SJCRH30 (cell line): ENCODE results near the gene IGF2BP3. TPM values are rescaled to one million over a fixed set of nuclear protein-coding genes. Genes with fewer than 3 reads are reported as not detected.
"Not testable (repeated sequence)": the region's sequence is repeated elsewhere in the genome, so short reads cannot be mapped to it uniquely, and the experiment has no call there.

Experiments used
- DNase-seq, 2 experiments: peaks; one replicate each; pipeline ENCODE4 v3.0.0-alpha.2; 2015 to 2020
- H3K27ac ChIP-seq: fragments of 250-450 bp; sonication (Bioruptor Pico); 2 replicates; pipeline ENCODE4 v1.5.1; 2020; ENCODE audit warnings: mild to moderate bottlenecking, moderate library complexity
- H3K27me3 ChIP-seq: fragments of 250-450 bp; sonication (Bioruptor Pico); 2 replicates; pipeline ENCODE4 v1.5.1; 2020; ENCODE audit warnings: mild to moderate bottlenecking, moderate library complexity
- H3K36me3 ChIP-seq: fragments of 250-450 bp; sonication (Bioruptor Pico); 2 replicates; pipeline ENCODE4 v1.5.1; 2020; ENCODE audit warnings: mild to moderate bottlenecking, moderate library complexity
- H3K4me1 ChIP-seq: fragments of 250-450 bp; sonication (Bioruptor Pico); 2 replicates; pipeline ENCODE4 v1.5.1; 2020; ENCODE audit warnings: mild to moderate bottlenecking, moderate library complexity
- H3K4me3 ChIP-seq: fragments of 250-450 bp; sonication (Bioruptor Pico); 2 replicates; pipeline ENCODE4 v1.5.1; 2020; ENCODE audit warnings: mild to moderate bottlenecking, moderate library complexity
- H3K9me3 ChIP-seq: fragments of 250-450 bp; sonication (Bioruptor Pico); replicated peaks from 2 replicates; pipeline ENCODE4 v1.5.1; 2020; ENCODE audit warnings: mild to moderate bottlenecking, moderate library complexity
- total RNA-seq: library from RNA; depleted of rRNA; stranded (reverse); fragments of >200 nt; shearing (Covaris generic); gene quantifications from 2 replicates; pipeline ENCODE4 v1.2.3, GENCODE V29; 2014

IGF2BP3 gene
- total RNA-seq, 1 experiment from 2014 or later = 105 TPM

- H3K36me3 ChIP-seq = peaks cover 23% of the 10 kb centered on the region
- no peak for DNase-seq
- no peak overlapping the region for H3K4me3 ChIP-seq
- H3K9me3 ChIP-seq = no peaks in the 10 kb centered on the region
- H3K27ac ChIP-seq = no peak overlapping the region
- no peaks in the 10 kb centered on the region for H3K4me1 ChIP-seq
- no peaks in the 10 kb centered on the region for H3K27me3 ChIP-seq
Measured at GRCh38 chr7:23422384-23422783, 47.9 kb downstream of the IGF2BP3 start.

DNA sequence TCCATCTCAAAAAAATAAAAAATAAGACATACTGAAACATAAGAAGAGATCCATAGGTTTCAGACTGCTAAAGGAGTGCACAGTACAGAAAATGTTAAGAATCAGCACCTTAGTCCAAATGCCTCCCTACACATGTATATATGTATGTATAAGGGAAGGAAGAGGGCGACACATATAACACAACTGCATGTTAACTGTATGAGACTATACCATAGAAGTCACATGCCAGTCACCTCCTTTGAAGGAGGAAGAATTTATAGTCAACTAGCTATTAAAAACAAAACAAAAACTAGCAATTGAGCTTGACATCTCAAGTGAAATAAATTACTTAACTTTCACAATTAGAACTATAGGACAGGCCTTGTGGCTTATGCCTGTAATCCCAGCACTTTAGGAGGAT is 50.4 kb downstream of the IGF2BP3 start:
- Histone ChIP-seq H3K27me3 (no peaks in the 10 kb centered on the region), H3K4me1 (no peaks in the 10 kb centered on the region), H3K36me3 (peaks cover 39% of the 10 kb centered on the region), H3K4me3 (no peak overlapping the region), H3K9me3 (no peaks in the 10 kb centered on the region), H3K27ac (no peak overlapping the region)
- no peak for DNase-seq

DNA sequence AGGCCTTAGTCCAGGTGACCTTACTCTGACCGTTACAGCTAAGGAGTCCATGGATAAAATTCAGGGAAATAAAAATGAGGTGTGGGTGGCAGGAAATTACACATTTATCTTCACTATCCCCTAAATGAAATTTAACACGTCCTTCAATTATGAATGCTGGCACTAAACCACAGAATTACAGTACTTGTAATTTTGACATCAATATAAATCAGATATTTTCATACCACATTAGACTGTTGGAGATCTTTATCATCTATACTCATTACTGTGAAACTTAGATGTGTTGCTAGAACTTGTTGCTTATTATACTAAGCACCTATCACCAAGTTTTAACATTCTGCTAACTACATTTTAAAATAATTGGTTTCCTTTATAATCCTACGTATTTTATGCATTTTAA is 51.1 kb downstream of the IGF2BP3 start:
- Histone ChIP-seq H3K36me3 (peaks cover 46% of the 10 kb centered on the region), H3K27me3 (no peaks in the 10 kb centered on the region), H3K27ac (no peak overlapping the region), H3K9me3 (no peaks in the 10 kb centered on the region), H3K4me3 (no peak overlapping the region), H3K4me1 (no peaks in the 10 kb centered on the region)
- no peak for DNase-seq

DNA sequence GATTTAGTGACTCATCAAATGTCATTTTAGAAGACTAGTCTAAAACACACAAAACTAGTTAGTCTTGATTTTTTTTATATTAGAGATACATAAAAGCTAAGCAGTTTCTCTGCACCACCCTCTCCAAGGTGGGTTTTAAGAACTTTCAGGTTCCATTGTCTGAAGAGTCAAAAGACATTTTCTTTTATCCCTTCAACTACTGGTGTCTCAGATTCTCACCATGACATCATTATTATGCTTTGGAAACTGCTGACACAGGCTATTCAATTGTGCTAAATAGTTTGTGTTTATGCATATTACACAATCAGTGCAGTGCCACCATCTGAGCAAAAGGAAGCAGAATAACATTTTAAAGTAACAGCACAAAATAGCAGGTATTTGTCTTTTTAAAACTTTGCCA is 52.2 kb downstream of the IGF2BP3 start:
- Histone ChIP-seq H3K27me3 (no peaks in the 10 kb centered on the region), H3K36me3 (peaks cover 52% of the 10 kb centered on the region), H3K9me3 (no peaks in the 10 kb centered on the region), H3K4me3 (no peak overlapping the region), H3K27ac (no peak overlapping the region), H3K4me1 (no peaks in the 10 kb centered on the region)
- DNase-seq = no peak

DNA sequence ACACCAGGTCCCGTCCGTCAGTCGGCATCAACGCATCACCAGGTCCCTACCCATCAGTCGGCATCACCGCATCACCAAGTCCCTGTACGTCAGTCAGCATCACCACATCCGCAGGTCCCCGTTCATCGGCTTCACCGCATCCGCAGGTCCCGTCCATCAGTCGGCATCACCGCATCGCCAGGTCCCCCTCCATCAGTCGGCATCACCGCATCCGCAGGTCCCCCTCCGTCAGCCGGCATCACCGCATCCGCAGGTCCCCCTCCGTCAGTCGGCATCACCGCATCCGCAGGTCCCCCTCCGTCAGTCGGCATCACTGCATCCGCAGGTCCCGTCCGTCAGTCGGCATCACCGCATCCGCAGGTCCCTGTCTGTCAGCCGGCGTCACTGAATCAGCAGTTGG is 55.1 kb downstream of the IGF2BP3 start:
- H3K4me1 ChIP-seq = no peaks in the 10 kb centered on the region
- H3K36me3 ChIP-seq = peaks cover 68% of the 10 kb centered on the region
- H3K9me3 ChIP-seq = no peaks in the 10 kb centered on the region
- H3K27me3 ChIP-seq = no peaks in the 10 kb centered on the region
- DNase-seq = no peak
- no peak overlapping the region for H3K4me3 ChIP-seq
- no peak overlapping the region for H3K27ac ChIP-seq

- Histone ChIP-seq H3K9me3 (no peaks in the 10 kb centered on the region), H3K27ac (no peak overlapping the region), H3K27me3 (no peaks in the 10 kb centered on the region), H3K36me3 (peaks cover 77% of the 10 kb centered on the region), H3K4me1 (no peaks in the 10 kb centered on the region), H3K4me3 (no peak overlapping the region)
- DNase-seq = no peak
Measured at GRCh38 chr7:23410446-23411183, 59.7 kb downstream of the IGF2BP3 start.

DNA sequence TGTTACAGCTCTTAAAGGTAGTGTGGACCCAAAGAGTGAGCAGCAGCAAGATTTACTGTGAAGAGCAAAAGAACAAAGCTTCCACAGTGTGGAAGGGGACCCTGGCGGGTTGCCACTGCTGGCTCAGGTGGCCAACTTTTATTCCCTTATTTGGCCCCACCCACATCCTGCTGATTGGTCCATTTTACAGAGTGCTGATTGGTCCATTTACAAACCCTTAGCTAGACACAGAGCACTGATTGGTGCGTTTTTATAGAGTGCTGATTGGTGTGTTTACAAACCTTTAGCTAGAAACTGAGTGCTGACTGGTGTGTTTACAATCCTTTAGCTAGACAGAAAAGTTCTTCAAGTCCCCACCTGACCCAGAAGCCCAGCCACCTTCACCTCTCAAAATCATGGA is 63.7 kb downstream of the IGF2BP3 start:
- H3K27me3 ChIP-seq, DNase-seq, H3K27ac ChIP-seq, H3K9me3 ChIP-seq, H3K4me3 ChIP-seq, H3K4me1 ChIP-seq: not testable (repeated sequence)
- peaks cover 67% of the 10 kb centered on the region for H3K36me3 ChIP-seq

DNA sequence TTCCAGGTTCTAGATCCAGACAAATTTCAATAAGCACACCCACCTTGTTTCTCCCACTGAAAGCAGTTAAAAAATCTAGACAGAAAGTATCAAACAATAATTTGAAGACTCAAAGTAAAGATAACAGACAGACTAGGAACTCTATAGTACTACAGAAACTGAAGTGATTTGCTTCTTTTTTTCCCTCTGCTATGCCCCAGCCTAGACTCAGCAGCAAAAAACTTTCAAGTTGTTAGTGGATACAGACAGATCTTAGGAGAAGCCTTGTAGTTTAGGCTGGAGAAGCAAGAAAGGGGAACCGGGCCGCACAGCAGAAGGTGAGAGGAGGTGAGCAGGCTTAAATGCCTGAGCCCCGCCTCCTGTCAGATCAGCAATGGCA is 65.1 kb downstream of the IGF2BP3 start:
- no peaks in the 10 kb centered on the region for H3K9me3 ChIP-seq
- H3K4me3 ChIP-seq = no peak overlapping the region
- H3K27me3 ChIP-seq = no peaks in the 10 kb centered on the region
- H3K4me1 ChIP-seq = no peaks in the 10 kb centered on the region
- no peak overlapping the region for H3K27ac ChIP-seq
- no peak for DNase-seq
- peaks cover 64% of the 10 kb centered on the region for H3K36me3 ChIP-seq

GRCh38 chr7:23404546-23405239 is 65.6 kb downstream of the IGF2BP3 start:
- no peaks in the 10 kb centered on the region for H3K9me3 ChIP-seq
- no peak overlapping the region for H3K27ac ChIP-seq
- peaks cover 65% of the 10 kb centered on the region for H3K36me3 ChIP-seq

GRCh38 chr7:23403970-23404369 is 66.3 kb downstream of the IGF2BP3 start:
- Histone ChIP-seq H3K27me3 (no peaks in the 10 kb centered on the region), H3K9me3 (no peaks in the 10 kb centered on the region), H3K27ac (no peak overlapping the region), H3K4me3 (no peak overlapping the region), H3K4me1 (no peaks in the 10 kb centered on the region), H3K36me3 (peaks cover 61% of the 10 kb centered on the region)
- DNase-seq = no peak

More at GRCh38 chr7:23404546-23405239, 65.6 kb downstream of the IGF2BP3 start:
- no peak for DNase-seq
- no peaks in the 10 kb centered on the region for H3K27me3 ChIP-seq
- no peak overlapping the region for H3K4me3 ChIP-seq
- no peaks in the 10 kb centered on the region for H3K4me1 ChIP-seq

DNA sequence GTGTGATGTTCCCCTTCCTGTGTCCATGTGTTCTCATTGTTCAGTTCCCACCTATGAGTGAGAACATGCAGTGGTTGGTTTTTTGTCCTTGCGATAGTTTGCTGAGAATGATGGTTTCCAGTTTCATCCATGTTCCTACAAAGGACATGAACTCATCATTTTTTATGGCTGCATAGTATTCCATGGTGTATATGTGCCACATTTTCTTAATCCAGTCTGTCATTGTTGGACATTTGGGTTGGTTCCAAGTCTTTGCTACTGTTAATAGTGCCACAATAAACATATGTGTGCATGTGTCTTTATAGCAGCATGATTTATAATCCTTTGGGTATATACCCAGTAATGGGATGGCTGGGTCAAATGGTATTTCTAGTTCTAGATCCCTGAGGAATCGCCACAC is 72.2 kb downstream of the IGF2BP3 start:
- H3K9me3 ChIP-seq, DNase-seq, H3K4me3 ChIP-seq, H3K27me3 ChIP-seq, H3K4me1 ChIP-seq, H3K27ac ChIP-seq: not testable (repeated sequence)
- H3K36me3 ChIP-seq = peaks cover 40% of the 10 kb centered on the region

DNA sequence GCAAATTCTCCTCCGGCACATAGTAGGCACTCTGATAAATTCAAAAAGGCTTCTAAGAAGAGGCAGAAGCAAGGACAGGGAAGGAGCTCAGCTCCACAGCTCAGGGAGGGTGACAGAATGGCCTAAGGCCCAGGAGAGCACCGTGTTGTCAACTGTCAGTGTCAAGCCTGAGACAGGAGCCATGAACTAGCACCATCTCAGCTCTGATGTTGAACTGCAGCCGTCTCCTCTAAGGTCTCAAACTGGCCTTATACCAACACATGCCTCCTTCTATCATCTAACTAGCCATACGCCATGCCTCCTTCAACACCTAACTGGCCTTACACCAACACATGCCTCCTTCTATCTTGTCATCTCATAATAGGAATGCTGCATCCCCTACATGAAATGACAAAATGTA is 73.0 kb downstream of the IGF2BP3 start:
- Histone ChIP-seq H3K9me3 (0 out of 2 replicates have a peak, but pooled peaks cover 4% of the 10 kb centered on the region), H3K4me3 (no peak overlapping the region), H3K36me3 (peaks cover 42% of the 10 kb centered on the region), H3K27me3 (no peaks in the 10 kb centered on the region), H3K4me1 (peaks cover 9% of the 10 kb centered on the region), H3K27ac (no peak overlapping the region)
- DNase-seq = no peak

- Histone ChIP-seq H3K4me1 (peaks cover 9% of the 10 kb centered on the region), H3K27ac (no peak overlapping the region), H3K4me3 (no peak overlapping the region), H3K27me3 (no peaks in the 10 kb centered on the region), H3K36me3 (peaks cover 34% of the 10 kb centered on the region), H3K9me3 (0 out of 2 replicates have a peak, but pooled peaks cover 4% of the 10 kb centered on the region)
- DNase-seq = no peak
Measured at GRCh38 chr7:23396222-23397015, 73.9 kb downstream of the IGF2BP3 start.

- Histone ChIP-seq H3K4me1 (peaks cover 9% of the 10 kb centered on the region), H3K27ac (no peak overlapping the region), H3K9me3 (0 out of 2 replicates have a peak, but pooled peaks cover 4% of the 10 kb centered on the region), H3K36me3 (peaks cover 21% of the 10 kb centered on the region), H3K4me3 (no peak overlapping the region), H3K27me3 (no peaks in the 10 kb centered on the region)
- DNase-seq = peak in 1 of 2 experiments; percentile 26
Measured at GRCh38 chr7:23394488-23395171, 75.7 kb downstream of the IGF2BP3 start.
